ENCODE results near the gene KIF26B.

DNA sequence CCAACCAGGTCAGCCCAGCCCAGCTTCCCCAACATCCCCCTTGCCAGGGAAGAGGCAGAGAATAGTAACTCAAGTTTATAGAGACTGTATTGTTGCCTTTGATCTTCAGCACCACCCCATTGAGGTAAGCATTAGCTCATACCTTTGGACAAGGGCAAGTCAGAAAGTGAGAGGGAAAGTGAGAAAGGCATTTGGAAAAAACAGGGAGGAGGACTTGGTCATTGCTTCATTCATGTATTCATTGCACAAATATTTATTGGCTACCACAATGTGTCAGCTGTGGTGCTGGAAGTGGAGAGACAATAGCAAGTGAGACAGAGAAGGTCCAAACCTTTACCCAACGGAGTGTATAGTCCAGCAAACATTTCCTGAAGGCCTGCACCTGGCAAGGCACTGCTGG, 561.2 kb downstream of the KIF26B start:
- TF ChIP-seq, protein P1, sequence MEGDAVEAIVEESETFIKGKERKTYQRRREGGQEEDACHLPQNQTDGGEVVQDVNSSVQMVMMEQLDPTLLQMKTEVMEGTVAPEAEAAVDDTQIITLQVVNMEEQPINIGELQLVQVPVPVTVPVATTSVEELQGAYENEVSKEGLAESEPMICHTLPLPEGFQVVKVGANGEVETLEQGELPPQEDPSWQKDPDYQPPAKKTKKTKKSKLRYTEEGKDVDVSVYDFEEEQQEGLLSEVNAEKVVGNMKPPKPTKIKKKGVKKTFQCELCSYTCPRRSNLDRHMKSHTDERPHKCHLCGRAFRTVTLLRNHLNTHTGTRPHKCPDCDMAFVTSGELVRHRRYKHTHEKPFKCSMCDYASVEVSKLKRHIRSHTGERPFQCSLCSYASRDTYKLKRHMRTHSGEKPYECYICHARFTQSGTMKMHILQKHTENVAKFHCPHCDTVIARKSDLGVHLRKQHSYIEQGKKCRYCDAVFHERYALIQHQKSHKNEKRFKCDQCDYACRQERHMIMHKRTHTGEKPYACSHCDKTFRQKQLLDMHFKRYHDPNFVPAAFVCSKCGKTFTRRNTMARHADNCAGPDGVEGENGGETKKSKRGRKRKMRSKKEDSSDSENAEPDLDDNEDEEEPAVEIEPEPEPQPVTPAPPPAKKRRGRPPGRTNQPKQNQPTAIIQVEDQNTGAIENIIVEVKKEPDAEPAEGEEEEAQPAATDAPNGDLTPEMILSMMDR (IDR thresholded peaks at IDR 0.05; ENCODE audit: borderline replicate concordance, extremely low read depth, low read length, poor library complexity, severe bottlenecking): no peak
- TF ChIP-seq EZH2 (IDR thresholded peaks at IDR 0.05; ENCODE audit: borderline replicate concordance, low read depth, low read length, severe bottlenecking): no peak

Data from DND-41 (cell line).